SK-N-MC (cell line): ENCODE data around the gene ITIH1.

ENCODE experiments used
- DNase-seq: peaks from one replicate; pipeline ENCODE4 v3.0.0-alpha.2; 2011; ENCODE audit warnings: low read depth, low spot score
- H3K27ac ChIP-seq: fragments of 200-600 bp; sonication (generic); 2 replicates; pipeline ENCODE4 v1.5.1; 2016; ENCODE audit warnings: mixed run types
- H3K36me3 ChIP-seq: fragments of 200-600 bp; sonication (generic); 2 replicates; pipeline ENCODE4 v1.6.1; 2017; ENCODE audit warnings: antibody characterized with exemption, low read length, mixed read lengths; ENCODE audit not compliant: insufficient read depth
- H3K4me3 ChIP-seq: fragments of 200-600 bp; sonication (generic); 2 replicates; pipeline ENCODE4 v1.5.1; 2016
- H3K9ac ChIP-seq: fragments of 200-600 bp; sonication (generic); 2 replicates; pipeline ENCODE4 v1.8.0; 2017; ENCODE audit warnings: mixed run types, mixed read lengths; ENCODE audit not compliant: insufficient read length
- H3K9me3 ChIP-seq: fragments of 200-600 bp; sonication (generic); 2 replicates; pipeline ENCODE4 v1.6.1; 2017; ENCODE audit warnings: low read depth, mild to moderate bottlenecking, antibody characterized with exemption, low read length, moderate library complexity, mixed read lengths
- EZH2 ChIP-seq: fragments of 200-600 bp; sonication (generic); IDR thresholded peaks from one replicate; pipeline ENCODE4 v1.6.1; 2017; ENCODE audit warnings: antibody characterized with exemption
- FOXP2 ChIP-seq: optimal IDR thresholded peaks from 2 replicates; pipeline ENCODE3; 2011; ENCODE audit warnings: mild to moderate bottlenecking, moderate library complexity; ENCODE audit not compliant: insufficient read depth; ENCODE audit errors: extremely low read length, control extremely low read depth
- POLR2AphosphoS5 ChIP-seq: IDR thresholded peaks from 2 replicates; pipeline ENCODE4 v1.6.1; 2012; ENCODE audit warnings: mild to moderate bottlenecking, low read depth, low read length, borderline replicate concordance

Gene ITIH1

DNA sequence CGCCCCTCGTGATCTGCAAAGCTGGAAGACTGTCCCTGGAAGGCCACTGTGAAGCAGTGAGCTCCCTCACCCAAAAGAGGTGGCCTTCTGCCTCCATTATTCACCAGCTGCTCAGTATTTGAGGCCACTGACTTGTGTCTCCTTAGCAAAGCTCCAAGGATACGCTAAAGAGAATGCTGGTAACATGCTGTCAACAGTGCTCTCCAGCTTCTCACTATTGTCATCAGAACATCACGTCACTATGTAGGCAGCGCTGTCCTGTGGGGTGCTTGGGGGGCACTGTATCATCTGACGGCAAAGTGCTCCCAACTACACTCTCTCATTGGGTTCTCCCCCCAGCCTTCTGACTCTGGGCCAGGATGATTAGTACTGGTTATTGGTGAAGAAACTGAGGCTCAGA lies 38.8 kb downstream of the ITIH1 start:
- no peaks in the 10 kb centered on the region for H3K9me3 ChIP-seq
- no peak for DNase-seq
- H3K36me3 ChIP-seq: no peaks in the 10 kb centered on the region
- TF ChIP-seq EZH2: no peak
- TF ChIP-seq FOXP2: no peak
- H3K4me3 ChIP-seq: no peak overlapping the region
- H3K9ac ChIP-seq: no peak overlapping the region
- H3K27ac ChIP-seq: no peak overlapping the region

DNA sequence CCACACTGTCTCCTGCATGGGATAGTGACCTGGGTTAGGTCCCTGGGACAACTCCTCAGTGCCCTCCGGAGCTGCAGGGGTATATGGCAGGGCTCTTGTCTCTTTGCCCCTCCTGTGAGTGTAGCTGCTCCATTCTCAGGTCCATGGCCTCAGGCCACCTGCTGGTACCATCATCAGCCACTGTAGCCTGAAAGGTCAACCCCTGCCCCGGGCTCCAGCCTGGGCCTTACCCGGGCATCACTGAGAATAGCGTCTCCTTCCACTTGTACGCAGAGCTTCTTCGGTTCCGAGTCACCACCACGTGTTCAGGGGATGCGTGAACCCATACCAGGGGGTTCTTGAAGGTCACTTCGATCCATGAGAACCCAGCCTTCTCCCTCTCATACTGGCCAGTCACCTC lies 39.3 kb downstream of the ITIH1 start:
- Histone ChIP-seq H3K9me3 (no peaks in the 10 kb centered on the region), H3K9ac (no peak overlapping the region), H3K27ac (no peak overlapping the region), H3K4me3 (no peak overlapping the region), H3K36me3 (no peaks in the 10 kb centered on the region)
- no peak for TF ChIP-seq EZH2
- no peak for TF ChIP-seq FOXP2
- TF ChIP-seq POLR2AphosphoS5: no peak
- no peak for DNase-seq

DNA sequence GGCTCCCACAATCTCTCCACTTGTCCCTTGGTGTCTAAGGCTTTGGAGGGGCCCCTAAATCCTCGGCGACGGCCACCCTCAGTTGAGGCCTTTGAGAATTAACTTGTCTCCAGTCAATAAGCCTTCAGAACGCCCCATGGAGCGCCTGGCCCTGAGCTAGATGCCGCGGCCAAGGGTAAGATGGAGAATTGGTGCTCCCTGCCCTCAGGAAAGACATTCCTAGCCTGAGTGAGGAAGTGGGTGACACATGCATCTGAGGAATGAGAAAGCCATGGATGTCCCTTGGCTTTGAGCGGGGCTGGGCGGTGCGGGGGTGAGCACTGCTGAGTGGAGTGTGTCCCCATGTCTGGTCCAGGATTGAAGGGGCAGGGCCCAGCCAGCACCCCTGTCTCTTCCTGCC lies 39.8 kb downstream of the ITIH1 start:
- H3K9ac ChIP-seq: no peak overlapping the region
- no peak for TF ChIP-seq POLR2AphosphoS5
- TF ChIP-seq FOXP2: no peak
- TF ChIP-seq EZH2: no peak
- no peak overlapping the region for H3K27ac ChIP-seq
- no peak for DNase-seq
- no peak overlapping the region for H3K4me3 ChIP-seq
- H3K36me3 ChIP-seq: no peaks in the 10 kb centered on the region
- H3K9me3 ChIP-seq: no peaks in the 10 kb centered on the region

DNA sequence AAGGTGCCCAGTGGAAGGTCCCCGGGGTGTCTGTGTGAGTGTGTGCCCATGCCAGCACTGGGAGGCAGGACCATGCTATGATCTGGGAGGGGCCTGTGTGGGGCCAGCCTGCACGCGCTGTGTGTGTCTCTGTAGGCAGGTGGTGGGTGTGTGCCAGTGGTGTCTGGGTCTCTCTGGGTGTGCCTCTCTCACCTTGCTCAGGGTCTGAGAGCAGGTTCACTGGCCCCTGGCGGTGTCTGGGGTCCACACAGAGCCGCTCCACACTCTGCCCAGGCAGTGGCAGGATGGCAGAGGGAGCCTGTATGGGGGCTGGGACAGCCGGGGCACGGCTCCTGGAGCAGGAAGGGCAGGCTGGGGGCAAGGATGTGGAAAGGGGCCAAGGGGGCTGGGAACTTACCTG lies 40.5 kb downstream of the ITIH1 start:
- H3K9me3 ChIP-seq: no peaks in the 10 kb centered on the region
- no peak overlapping the region for H3K9ac ChIP-seq
- DNase-seq: no peak
- no peaks in the 10 kb centered on the region for H3K36me3 ChIP-seq
- H3K4me3 ChIP-seq: no peak overlapping the region
- H3K27ac ChIP-seq: no peak overlapping the region
- TF ChIP-seq EZH2: no peak

DNA sequence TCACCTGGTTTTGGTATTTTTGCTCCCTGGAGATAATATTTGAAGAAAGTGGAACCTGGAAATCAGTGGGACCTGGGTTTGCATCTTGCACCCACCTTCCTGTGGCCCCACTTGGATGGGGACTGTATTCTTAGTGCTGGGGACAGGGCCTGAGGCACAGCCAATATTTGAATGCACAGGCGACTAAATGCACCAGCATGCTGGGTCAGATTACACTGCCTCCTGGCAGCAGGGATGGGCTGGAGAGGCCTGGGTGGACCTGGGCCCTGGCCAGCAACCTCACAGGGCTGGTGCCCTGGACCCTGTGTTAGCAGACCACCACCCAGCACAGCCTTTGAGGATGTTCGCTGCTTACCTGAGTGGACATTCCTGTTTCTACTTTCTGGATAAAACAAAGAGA lies 42.5 kb downstream of the ITIH1 start:
- H3K27ac ChIP-seq: no peak overlapping the region

DNA sequence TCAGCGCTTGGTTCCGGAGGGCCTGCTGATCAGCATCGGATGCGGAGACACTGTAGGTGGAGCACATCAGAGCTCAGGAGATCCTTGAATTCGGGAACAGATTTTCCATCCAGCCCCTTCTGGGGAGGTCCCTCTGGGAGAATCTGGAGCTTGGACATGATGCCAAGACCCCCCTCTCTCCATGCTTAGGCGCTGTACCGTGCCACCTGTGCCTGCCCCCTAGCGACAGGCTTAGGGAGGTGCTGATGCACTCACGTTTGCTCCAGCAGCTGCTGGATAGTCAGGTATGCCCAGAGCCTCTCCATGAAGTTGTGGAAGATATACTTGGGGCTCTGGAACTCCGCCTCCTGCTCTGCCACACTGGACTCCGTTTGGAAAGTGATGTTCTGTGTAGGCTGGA lies 43.3 kb downstream of the ITIH1 start:
- no peak for DNase-seq

More for the DNA sequence above, 42.5 kb downstream of the ITIH1 start:
- Histone ChIP-seq H3K36me3 (no peaks in the 10 kb centered on the region), H3K9me3 (no peaks in the 10 kb centered on the region), H3K4me3 (no peak overlapping the region), H3K9ac (no peak overlapping the region)
- DNase-seq: no peak
- TF ChIP-seq FOXP2 (no peak), EZH2 (no peak), POLR2AphosphoS5 (no peak)

DNA sequence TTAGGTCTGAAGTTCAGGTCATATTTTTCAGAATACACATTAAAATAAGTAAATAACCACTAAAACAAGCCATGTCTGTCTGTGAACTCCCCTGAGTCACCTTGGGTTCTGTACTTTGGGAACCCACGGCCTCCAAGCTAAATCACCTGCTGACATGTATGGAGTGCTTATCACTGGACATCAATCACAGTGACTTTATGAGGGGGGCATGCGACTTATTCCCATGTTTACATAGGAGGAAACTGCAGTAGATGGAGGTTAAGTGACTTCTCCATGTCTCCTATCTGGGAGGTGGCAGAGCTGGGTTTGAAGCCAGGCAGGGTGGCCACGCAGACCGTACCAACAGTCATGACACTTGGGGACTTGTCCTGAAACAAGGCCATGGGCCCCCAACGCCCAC lies 45.0 kb downstream of the ITIH1 start:
- H3K4me3 ChIP-seq: no peak overlapping the region
- no peak for DNase-seq
- no peaks in the 10 kb centered on the region for H3K36me3 ChIP-seq
- no peaks in the 10 kb centered on the region for H3K9me3 ChIP-seq
- H3K27ac ChIP-seq: no peak overlapping the region
- H3K9ac ChIP-seq: no peak overlapping the region
- TF ChIP-seq EZH2: no peak
- TF ChIP-seq FOXP2: no peak
- no peak for TF ChIP-seq POLR2AphosphoS5

More for the DNA sequence above, 43.3 kb downstream of the ITIH1 start:
- no peak overlapping the region for H3K4me3 ChIP-seq
- TF ChIP-seq POLR2AphosphoS5: no peak
- TF ChIP-seq FOXP2: no peak
- no peak for TF ChIP-seq EZH2
- H3K9me3 ChIP-seq: no peaks in the 10 kb centered on the region
- H3K27ac ChIP-seq: no peak overlapping the region
- no peaks in the 10 kb centered on the region for H3K36me3 ChIP-seq
- H3K9ac ChIP-seq: no peak overlapping the region

DNA sequence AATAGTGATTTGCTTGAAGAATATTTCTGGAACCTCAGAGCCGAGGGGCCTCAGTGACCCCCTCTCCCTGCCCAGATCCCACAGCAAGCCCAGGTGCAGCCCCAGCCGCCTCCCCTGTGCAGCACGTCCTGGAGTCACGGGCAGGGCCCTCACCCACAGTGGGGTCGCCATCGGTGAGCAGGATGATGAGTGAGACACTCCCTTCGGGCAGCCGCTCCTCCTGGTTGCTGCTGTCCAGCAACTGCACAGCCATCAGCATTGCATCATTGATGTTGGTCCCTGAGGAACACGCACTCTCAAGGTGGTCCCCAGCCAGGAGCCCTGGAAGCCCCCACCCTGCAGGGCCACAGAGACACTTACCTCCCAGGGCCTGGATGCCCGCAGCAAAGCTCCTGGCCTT lies 46.6 kb downstream of the ITIH1 start:
- no peak for TF ChIP-seq EZH2
- TF ChIP-seq FOXP2: no peak

DNA sequence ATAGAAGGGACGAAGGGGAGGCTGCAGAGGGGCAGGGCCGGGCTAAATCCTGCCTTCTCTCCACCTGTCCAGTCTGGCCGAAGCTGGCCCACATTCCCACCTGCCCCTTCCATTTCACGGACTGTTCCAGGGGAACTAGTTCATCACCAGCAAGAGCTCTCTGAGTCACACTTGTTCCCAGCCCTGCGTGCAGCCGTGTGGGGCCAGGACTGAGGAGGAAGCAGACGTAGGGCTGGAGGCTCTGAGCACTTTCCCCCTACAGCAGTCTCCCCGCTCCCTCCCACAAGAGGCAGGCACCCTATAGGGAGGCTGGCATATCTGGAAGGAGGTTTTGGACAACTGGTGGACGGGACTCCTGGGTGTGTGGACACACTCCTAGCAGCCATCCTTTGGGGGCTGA lies 50.0 kb downstream of the ITIH1 start:
- Histone ChIP-seq H3K9me3 (no peaks in the 10 kb centered on the region), H3K9ac (no peak overlapping the region), H3K4me3 (no peak overlapping the region), H3K27ac (no peak overlapping the region), H3K36me3 (no peaks in the 10 kb centered on the region)
- DNase-seq: no peak
- TF ChIP-seq FOXP2: no peak
- TF ChIP-seq EZH2: no peak
- no peak for TF ChIP-seq POLR2AphosphoS5

More for the DNA sequence above, 46.6 kb downstream of the ITIH1 start:
- H3K4me3 ChIP-seq: no peak overlapping the region
- H3K9ac ChIP-seq: no peak overlapping the region
- H3K9me3 ChIP-seq: no peaks in the 10 kb centered on the region
- no peak overlapping the region for H3K27ac ChIP-seq
- no peaks in the 10 kb centered on the region for H3K36me3 ChIP-seq
- no peak for DNase-seq
